Epithelial cell of esophagus (primary cell): ENCODE data around the gene RHOH.

ENCODE experiments used
- DNase-seq: peaks from one replicate; pipeline ENCODE4 v3.0.0; 2010; ENCODE audit warnings: low read depth
- H3K4me3 ChIP-seq: 2 replicates; pipeline ENCODE4 v1.5.1; 2011; ENCODE audit warnings: mild to moderate bottlenecking, low read length, control low read depth
- CTCF ChIP-seq: IDR thresholded peaks from 2 replicates; pipeline ENCODE4 v1.5.1; 2011; ENCODE audit warnings: low read depth, mild to moderate bottlenecking, low read length, control low read depth, inconsistent platforms; ENCODE audit not compliant: insufficient read depth; ENCODE audit errors: missing control alignments

The RHOH gene

GRCh38 chr4:40197879-40198689 lies 1.3 kb downstream of the RHOH start:
- H3K4me3 ChIP-seq, result no peak overlapping the region
- no peak for DNase-seq
- no peak for TF ChIP-seq CTCF

DNA sequence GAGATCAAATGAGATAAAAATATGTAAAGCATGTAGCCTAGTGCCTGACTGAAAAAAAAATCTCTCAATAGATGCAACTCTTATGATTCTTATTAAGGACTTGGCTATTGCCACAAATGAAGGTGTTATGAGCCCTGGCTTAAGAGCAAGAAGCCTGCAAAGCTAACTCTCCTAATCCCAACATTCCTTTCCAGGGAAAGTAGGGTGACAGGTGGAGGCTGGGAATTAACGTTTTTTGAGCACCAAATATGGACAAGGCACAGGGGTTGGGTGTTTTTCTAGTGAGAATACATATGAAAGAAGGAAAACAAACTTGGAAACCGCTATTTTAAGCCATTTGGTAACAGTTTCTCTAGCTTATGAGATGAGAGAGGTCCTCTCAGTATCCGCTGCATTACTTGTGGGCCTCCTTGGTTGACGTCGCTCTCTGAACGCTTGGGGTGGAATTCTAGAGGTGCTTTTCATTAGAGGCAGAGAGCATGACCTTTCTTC lies 2.4 kb downstream of the RHOH start:
- DNase-seq, result no peak
- no peak overlapping the region for H3K4me3 ChIP-seq
- TF ChIP-seq CTCF, result no peak

DNA sequence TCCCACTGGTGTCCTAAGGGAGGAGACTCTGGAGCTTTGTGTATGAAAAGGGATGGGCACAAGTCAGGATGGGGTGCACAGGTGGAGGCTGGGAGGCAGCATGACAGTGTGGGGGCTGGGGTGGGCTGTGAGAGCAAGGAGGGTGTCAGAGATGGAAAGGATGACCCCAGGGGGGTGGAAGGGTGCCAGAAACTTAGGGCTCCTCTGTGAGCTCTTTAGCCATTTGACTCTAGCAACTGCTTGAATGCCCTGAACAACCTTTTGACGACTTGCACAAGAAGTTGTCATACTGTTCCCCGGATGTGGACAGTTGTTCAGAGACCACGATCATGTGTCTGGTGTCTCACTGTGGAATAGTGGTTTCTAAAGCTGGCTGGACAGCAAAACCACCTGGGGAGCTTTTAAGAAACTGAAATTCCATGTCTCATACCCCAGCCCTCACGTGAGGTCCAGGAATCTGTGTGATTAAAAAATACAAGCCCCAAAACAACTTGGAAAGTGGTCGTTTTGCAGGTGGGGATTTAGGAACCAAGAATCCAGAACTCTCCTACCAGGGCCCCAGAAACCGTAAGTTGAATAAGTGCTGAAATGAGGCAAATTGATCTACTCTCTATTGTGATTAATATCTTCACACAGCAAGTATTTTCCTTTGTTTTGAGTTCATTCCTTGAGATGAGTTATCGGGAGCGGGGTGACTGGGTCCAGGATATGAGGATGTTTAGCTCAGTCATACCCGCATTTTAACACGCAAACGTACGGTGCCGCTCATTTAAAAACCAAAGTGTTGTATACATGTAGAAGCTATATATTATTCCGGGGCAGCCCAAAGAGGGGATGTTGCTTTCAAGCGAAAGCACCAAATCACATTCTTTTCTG lies 3.4 kb downstream of the RHOH start:
- no peak for DNase-seq
- TF ChIP-seq CTCF, result no peak
- H3K4me3 ChIP-seq, result no peak overlapping the region

DNA sequence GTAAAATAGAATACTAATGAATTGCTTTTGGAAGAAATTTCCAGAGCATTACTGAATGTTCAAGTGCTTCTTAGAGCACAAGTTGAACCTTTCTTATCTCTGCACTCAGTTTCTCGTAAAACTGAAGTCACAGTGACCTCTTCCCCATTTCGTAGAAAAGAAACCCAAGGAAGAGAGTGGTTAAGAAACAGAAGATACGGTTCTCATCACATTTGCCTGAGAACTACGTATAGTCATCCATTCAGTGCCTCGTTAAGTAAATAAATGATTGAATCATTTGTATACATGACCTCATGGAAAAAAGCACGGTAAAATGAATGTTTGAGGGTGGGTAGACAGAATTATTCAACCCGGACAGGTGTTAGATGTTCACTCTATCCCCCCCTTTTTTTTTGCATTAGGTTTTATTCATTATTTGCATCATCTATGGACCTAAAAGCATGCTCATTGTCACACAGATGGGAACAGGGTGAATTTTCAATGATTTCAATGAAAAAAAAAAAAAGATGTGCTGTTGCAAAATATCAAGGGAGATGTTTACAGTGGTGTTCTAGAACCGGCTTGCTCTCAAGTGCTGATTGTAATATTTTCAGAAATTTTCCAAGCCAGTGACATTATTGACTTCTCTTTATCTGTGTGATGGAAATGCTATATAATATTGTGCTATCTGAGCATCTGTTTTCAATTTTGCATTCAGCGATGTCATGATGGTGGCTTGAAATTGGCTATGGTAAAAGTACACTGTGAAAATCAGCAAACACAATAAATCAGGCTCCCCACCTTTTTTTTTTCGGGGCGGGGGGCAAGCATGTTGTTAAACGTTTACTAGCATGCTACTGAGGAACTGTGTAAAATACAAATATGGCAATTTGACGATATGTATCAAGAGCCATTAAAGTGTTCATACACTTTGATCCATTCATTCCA lies 4.3 kb downstream of the RHOH start:
- DNase-seq, result peak; percentile 31
- TF ChIP-seq CTCF, result no peak
- H3K4me3 ChIP-seq, result no peak overlapping the region

DNA sequence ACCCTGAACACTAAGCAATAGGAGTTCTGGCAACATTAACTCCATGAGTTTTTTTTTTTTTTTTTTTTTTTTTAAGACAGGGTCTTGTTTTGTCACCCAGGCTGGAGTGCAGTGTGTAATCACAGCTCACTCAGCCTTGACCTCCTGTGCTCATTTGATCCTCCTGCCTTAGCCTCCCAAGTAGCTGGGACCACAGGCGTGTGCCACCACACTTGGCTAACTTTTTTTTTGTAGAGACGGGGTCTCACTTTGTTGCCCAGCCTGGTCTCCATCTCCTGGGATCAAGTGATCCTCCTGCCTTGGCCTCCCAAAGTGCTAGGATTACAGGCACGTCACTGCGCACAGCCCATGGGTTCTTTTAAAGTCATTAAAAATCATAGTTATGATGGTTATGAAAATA lies 5.1 kb downstream of the RHOH start:
- no peak for TF ChIP-seq CTCF
- DNase-seq, result no peak
- H3K4me3 ChIP-seq, result no peak overlapping the region

- no peak for DNase-seq
- H3K4me3 ChIP-seq, result no peak overlapping the region
- TF ChIP-seq CTCF, result no peak
Measured at GRCh38 chr4:40202474-40202873, 5.6 kb downstream of the RHOH start.
